Stomach smooth muscle (tissue), 2 donors: ENCODE data around the gene CPXM1.

Experiments used
- H3K27ac ChIP-seq: one replicate; pipeline ENCODE4 v1.7.0; 2013; ENCODE audit warnings: mild to moderate bottlenecking, low read length, inconsistent platforms
- H3K27me3 ChIP-seq, 2 donors: one replicate each; pipeline ENCODE4 v1.7.0; 2013; ENCODE audit warnings: low read length in 2 of 2; ENCODE audit not compliant: insufficient read depth in 2 of 2, control insufficient read depth in 1 of 2
- H3K36me3 ChIP-seq, 2 donors: one replicate each; pipeline ENCODE4 v1.7.0; 2013; ENCODE audit warnings: low read length in 2 of 2; ENCODE audit not compliant: control insufficient read depth in 2 of 2, insufficient read depth in 2 of 2
- H3K4me1 ChIP-seq: one replicate; pipeline ENCODE4 v1.7.0; 2013; ENCODE audit warnings: low read length; ENCODE audit not compliant: control insufficient read depth, insufficient read depth
- H3K4me3 ChIP-seq, 2 donors: one replicate each; pipeline ENCODE4 v1.7.0; 2013; ENCODE audit warnings: low read length in 2 of 2
- H3K9ac ChIP-seq, 2 donors: one replicate each; pipeline ENCODE4 v1.7.0; 2013; ENCODE audit warnings: low read length in 2 of 2, mild to moderate bottlenecking in 1 of 2
- H3K9me3 ChIP-seq, 2 donors: one replicate each; pipeline ENCODE4 v1.7.0; 2013; ENCODE audit warnings: low read length in 2 of 2; ENCODE audit not compliant: control insufficient read depth in 2 of 2
- donor health status: healthy.
- donor health status: Pancreatic carcinoma.

Gene CPXM1

DNA sequence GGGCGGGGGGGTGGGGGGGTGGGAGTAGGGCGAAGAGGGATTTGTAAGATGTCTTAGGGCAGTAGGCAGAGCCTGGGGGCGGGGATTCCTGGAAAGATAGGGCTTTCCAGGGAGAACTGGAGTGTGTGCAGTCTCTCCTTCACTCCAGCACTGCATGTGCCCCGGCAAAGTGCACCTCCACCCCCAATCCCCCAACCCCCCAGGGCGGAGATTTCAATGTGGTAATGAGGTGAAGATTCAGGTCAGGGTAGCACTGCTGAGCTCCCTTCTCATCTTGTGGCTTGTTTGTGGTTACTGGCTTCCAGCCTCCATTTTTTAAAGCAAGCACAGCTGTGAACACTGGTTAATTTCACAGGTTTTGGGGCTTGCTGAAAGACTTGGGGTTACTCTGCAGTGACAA is 21.6 kb upstream of the CPXM1 start:
- no peak overlapping the region for H3K4me3 ChIP-seq
- H3K4me1 ChIP-seq: peaks cover 2% of the 10 kb centered on the region
- H3K27ac ChIP-seq: no peak overlapping the region
- peaks cover 26 to 28% of the 10 kb centered on the region in 2 donors for H3K27me3 ChIP-seq
- no peaks in the 10 kb centered on the region for H3K9me3 ChIP-seq
- no peaks in the 10 kb centered on the region for H3K36me3 ChIP-seq
- no peak overlapping the region for H3K9ac ChIP-seq

- Histone ChIP-seq H3K27ac (no peak overlapping the region), H3K9me3 (no peaks in the 10 kb centered on the region), H3K27me3 (peaks cover 27 to 31% of the 10 kb centered on the region in 2 donors), H3K4me1 (peaks cover 2% of the 10 kb centered on the region), H3K9ac (no peak overlapping the region), H3K4me3 (no peak overlapping the region), H3K36me3 (no peaks in the 10 kb centered on the region)
These were observed 20.8 kb upstream of the CPXM1 start for GRCh38 chr20:2820896-2821869.

DNA sequence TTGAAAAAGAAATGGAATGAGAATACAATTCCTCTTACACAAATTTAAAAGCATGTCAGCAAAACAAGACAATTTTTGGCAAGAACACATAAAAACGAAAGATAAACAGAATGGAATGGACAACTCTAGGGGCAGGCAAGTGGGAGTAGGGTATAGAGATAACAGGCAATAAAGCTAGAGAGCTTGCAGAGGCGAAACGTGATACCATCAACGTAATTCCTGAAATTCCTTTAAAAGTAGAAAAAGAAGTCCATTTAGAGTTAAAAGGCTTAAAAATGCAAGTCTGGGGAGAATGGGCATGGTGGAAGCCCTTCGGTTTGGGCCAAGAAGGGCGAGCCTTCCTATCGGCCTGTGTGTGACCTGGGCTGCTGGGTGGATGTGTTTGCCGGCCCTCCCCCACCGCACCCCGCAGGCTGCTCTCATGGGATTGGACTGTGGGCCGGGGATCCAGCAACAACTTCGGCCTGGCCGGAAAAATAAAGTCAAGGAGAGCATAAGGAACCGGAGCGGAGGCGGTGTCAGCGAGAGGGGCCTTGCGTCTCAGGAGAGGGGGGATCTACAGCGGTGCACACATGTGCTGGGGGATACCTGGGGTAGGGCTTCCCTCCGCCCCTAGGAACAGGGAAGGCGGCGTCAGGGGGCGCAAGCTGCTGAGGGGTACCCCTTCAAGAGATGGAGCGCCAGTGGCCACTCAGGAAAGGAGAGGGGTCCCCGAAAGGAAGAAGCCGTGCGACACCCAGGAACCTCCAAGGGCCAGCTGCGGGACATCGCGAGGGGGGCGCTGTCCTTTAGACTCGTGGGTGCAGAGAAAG is 19.9 kb upstream of the CPXM1 start:
- Histone ChIP-seq H3K27ac (no peak overlapping the region), H3K9me3 (no peaks in the 10 kb centered on the region), H3K9ac (no peak overlapping the region), H3K36me3 (no peaks in the 10 kb centered on the region), H3K4me3 (no peak overlapping the region), H3K4me1 (peaks cover 2% of the 10 kb centered on the region), H3K27me3 (peaks cover 27 to 31% of the 10 kb centered on the region in 2 donors)

DNA sequence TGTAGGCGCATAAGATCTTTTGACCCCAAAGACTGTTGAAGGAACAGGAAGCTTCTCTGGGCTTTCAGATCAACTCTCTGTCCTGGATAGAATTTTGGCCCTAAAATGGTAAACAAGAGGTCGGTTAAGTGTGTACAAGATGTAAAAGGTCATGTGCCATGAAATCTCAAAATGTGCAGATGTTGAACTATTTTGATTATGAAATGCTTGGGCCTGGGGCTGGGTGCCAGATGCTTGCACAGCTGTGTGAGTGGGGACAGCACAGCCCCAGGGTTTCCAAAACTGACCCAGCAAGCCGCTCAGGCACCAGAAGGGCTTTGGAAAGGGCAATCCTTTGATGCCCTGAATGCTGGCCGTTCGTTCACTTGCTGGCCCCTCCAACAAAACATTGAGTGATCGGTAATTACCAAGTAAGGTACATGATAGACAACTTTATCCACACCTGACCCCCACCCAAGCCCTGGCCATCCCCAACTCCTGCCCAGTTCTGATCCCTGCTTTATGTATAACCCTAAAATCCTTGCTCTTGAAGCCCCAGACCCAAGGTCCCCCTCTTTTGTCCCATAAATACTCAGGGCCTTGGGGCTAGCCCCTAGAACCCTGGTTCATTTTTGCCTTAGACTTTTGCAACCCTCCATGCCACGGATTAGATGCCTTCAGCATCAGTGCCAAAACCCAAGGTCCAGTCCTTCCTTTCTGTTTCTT is 17.6 kb upstream of the CPXM1 start:
- H3K9me3 ChIP-seq: no peaks in the 10 kb centered on the region
- peaks cover 2% of the 10 kb centered on the region for H3K4me1 ChIP-seq
- H3K4me3 ChIP-seq: no peak overlapping the region
- no peak overlapping the region for H3K27ac ChIP-seq
- H3K36me3 ChIP-seq: no peaks in the 10 kb centered on the region
- no peak overlapping the region for H3K9ac ChIP-seq
- peaks cover 27 to 31% of the 10 kb centered on the region in 2 donors for H3K27me3 ChIP-seq

DNA sequence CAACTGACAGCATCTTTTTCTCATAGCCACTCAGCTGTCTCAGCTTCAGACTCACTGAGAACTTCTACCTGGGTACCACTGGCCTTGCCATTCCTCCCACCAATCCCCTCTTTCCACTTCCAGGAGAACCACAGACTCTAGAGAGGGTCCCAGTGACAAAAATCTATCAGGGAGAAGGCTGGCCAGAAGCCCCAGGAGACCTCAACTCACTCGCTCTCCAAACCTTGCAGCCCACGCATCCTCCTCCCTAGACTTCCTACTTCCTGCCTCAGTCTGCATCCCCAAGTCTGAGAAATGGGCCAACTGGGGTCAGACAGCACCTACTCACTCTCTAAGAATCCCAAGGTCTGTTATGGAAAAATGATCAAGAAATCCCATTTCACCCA is 16.9 kb upstream of the CPXM1 start:
- peaks cover 27 to 31% of the 10 kb centered on the region in 2 donors for H3K27me3 ChIP-seq
- H3K9me3 ChIP-seq: peaks cover 0 to 2% of the 10 kb centered on the region in 2 donors
- no peaks in the 10 kb centered on the region for H3K36me3 ChIP-seq
- H3K4me1 ChIP-seq: peaks cover 2% of the 10 kb centered on the region
- H3K9ac ChIP-seq: no peak overlapping the region
- no peak overlapping the region for H3K27ac ChIP-seq
- H3K4me3 ChIP-seq: no peak overlapping the region

DNA sequence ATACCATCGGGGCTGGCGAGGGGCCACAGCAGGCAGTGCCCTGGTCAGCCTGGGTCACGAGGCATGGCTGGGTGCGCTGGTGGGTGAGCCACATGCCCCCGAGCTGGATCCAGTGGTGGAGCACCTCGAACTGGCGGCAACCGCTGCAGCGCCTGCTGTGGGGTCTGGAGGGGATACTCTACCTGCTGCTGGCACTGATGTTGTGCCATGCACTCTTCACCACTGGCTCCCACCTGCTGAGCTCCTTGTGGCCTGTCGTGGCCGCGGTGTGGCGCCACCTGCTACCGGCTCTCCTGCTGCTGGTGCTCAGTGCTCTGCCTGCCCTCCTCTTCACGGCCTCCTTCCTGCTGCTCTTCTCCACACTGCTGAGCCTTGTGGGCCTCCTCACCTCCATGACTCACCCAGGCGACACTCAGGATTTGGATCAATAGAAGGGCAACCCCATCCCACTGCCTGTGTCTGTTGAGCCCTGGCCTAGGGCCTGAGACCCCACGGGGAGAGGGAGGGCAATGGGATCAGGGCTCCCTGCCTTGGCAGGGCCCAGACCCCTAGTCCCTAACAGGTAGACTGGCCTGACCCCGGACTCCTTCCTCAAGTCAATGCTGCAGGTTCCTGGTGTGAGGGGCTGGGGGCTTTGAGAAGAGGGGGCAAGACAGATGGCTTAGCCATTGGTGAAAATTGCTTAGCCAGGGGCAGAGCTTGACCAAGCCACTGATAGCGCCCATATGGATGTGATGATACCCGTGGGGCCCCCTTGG is 16.3 kb upstream of the CPXM1 start:
- Histone ChIP-seq H3K27ac (no peak overlapping the region), H3K4me3 (no peak overlapping the region), H3K9ac (no peak overlapping the region), H3K4me1 (peaks cover 2% of the 10 kb centered on the region), H3K9me3 (peaks cover 4% of the 10 kb centered on the region in 2 donors), H3K27me3 (peaks cover 27 to 31% of the 10 kb centered on the region in 2 donors), H3K36me3 (no peaks in the 10 kb centered on the region)

DNA sequence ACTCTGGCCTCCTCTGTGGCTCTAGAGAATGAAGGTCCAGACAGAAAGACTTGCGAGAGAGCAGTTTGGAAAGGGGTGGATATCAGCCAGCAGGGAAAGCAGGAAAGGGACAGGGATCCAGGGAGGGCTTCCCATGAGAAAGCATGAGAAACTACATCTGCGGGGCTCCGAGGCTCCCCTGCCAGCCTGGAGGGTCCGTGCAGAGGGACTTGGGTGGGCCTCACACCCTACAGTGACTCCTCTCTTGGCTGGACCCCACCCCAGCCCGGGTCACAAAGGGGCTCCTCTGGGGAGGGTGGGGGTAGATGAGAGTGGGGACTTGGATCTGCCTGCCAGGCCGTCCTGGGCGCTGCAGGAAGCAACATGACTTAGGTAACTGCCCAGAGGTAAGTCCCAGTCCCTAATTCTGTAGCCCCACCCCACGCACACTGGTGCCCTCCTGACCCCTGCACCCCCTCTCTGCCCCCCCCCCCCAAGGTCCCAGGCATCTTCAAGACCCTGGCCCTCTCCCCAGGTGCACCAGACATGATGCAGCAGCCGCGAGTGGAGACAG is 15.7 kb upstream of the CPXM1 start, which contains the start of gene TMEM239:
TMEM239 (plus strand) TSS at position 335 of the 553 bp plus-strand sequence; CDS start at position 526, 191 bp downstream.
- peaks cover 2% of the 10 kb centered on the region for H3K4me1 ChIP-seq
- H3K36me3 ChIP-seq: no peaks in the 10 kb centered on the region
- no peak within 1 kb of the TSS for H3K4me3 ChIP-seq
- H3K27ac ChIP-seq: no peak within 1 kb of the TSS
- peaks cover 4% of the 10 kb centered on the region in 2 donors for H3K9me3 ChIP-seq
- H3K9ac ChIP-seq: no peak within 1 kb of the TSS
- H3K27me3 ChIP-seq: peaks cover 24% of the 10 kb centered on the region in 2 donors

DNA sequence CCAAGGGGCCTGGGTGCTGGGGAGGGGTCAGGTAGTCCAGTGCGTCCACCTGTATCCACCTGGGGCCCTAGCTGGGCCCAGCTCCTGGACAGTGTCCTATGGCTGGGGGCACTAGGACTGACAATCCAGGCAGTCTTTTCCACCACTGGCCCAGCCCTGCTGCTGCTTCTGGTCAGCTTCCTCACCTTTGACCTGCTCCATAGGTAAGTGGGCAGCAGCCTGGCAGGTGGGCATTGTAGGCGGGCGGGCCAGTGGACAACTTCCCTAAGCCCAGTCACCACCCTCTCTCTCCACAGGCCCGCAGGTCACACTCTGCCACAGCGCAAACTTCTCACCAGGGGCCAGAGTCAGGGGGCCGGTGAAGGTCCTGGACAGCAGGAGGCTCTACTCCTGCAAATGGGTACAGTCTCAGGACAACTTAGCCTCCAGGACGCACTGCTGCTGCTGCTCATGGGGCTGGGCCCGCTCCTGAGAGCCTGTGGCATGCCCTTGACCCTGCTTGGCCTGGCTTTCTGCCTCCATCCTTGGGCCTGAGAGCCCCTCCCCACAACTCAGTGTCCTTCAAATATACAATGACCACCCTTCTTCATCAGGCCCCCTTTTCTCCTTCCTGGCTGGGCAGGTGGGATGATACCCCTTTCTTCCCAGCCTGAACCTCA is 14.9 kb upstream of the CPXM1 start:
- Histone ChIP-seq H3K9ac (no peak overlapping the region), H3K4me3 (no peak overlapping the region), H3K9me3 (peaks cover 4% of the 10 kb centered on the region in 2 donors), H3K27me3 (peaks cover 17 to 21% of the 10 kb centered on the region in 2 donors), H3K27ac (no peak overlapping the region), H3K4me1 (peaks cover 2% of the 10 kb centered on the region), H3K36me3 (no peaks in the 10 kb centered on the region)

- Histone ChIP-seq H3K27me3 (peaks cover 14 to 15% of the 10 kb centered on the region in 2 donors), H3K36me3 (no peaks in the 10 kb centered on the region), H3K4me1 (no peaks in the 10 kb centered on the region), H3K9me3 (peaks cover 4% of the 10 kb centered on the region in 2 donors), H3K27ac (no peak within 1 kb of the TSS), H3K9ac (no peak within 1 kb of the TSS), H3K4me3 (no peak within 1 kb of the TSS)
These were observed 14.2 kb upstream of the CPXM1 start, which contains the start of gene C20orf141 for GRCh38 chr20:2814587-2815051. C20orf141 (plus strand) TSS chr20:2814987; CDS start chr20:2815185, 198 bp downstream.
